Renal cortex interstitium (tissue), 11 donors: ENCODE data around the gene CEP57. TPM values are rescaled to one million over a fixed set of nuclear protein-coding genes. Genes with fewer than 3 reads are reported as not detected.
"Not testable (repeated sequence)": the region's sequence is repeated elsewhere in the genome, so short reads cannot be mapped to it uniquely, and the experiment has no call there.

Experiments used
- DNase-seq, 11 donors: peaks; one replicate each; pipeline ENCODE4 v3.0.0-alpha.2; 2013; ENCODE audit warnings: low read depth in 9 of 11, low spot score in 4 of 11; ENCODE audit errors: extremely low read depth in 1 of 11
- polyA plus RNA-seq, 3 donors: library from polyadenylated mRNA; unstranded; fragments of 120-200 nt; gene quantifications; one replicate each; pipeline ENCODE4 v1.2.1, GENCODE V29; 2013; ENCODE audit not compliant: insufficient read length in 3 of 3

Gene CEP57
- polyA plus RNA-seq, 3 donors = 72.5 to 106 (median 93.7) TPM

DNA sequence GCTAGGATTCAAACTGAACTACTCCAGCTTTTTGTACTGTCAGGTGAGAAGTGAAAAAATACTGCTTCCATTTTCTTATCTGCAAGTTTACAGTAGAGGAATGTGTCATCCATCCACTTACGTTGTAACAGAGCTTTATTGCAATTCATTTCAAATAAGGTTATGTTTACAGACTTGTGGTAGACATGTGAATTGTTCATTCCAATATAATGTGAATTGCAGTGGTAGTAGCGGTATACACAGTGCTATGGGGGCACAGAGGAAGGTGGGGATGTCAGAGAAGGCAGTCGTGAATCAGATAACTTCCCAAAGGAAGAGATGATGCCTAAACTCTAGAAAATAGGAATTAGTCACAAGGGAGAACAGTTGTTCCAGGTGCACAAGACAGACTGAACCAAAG lies 42.5 kb downstream of the CEP57 start:
- DNase-seq = no peak

DNA sequence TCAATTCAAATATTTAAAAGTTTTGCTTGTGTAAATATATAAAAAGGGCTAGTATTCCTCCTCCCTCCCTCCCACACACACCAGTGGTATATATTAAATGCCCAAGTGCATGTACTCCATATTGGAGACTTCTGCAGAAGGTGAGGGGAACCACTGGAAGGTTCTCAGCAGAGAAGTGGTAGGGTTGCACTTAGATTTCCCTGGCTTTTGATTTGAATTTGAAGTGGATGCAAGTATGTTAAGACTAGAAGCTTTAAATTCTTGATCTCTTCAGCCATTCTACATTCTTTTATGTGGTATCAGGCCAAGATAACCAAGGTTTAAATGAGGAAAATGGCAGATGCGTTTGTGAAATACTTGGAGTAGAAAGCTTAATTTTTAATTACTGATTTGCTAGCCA lies 43.1 kb downstream of the CEP57 start:
- DNase-seq = no peak

DNA sequence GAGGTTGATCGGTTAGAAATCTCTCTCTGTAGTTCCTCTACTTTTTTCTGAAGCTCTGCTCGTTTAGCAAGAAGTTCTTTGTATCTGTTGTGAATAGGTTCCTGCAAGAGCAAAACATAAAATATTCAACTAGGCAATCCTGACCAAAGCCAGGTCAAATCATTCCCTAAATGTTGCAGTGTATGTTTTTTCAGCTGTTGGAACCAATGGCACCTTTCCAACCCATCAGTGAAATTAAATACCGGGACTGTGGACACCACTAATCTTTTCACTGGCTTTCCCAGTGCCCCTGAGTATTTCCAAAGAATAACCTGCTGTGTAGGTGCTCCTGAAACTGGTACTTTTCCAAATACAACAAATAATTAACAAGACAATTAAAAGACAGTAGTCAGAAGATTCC lies 45.1 kb downstream of the CEP57 start:
- no peak for DNase-seq

GRCh38 chr11:95835768-95836488 lies 45.6 kb downstream of the CEP57 start:
- DNase-seq = peak; percentile 42 to 78 (median 60)

DNA sequence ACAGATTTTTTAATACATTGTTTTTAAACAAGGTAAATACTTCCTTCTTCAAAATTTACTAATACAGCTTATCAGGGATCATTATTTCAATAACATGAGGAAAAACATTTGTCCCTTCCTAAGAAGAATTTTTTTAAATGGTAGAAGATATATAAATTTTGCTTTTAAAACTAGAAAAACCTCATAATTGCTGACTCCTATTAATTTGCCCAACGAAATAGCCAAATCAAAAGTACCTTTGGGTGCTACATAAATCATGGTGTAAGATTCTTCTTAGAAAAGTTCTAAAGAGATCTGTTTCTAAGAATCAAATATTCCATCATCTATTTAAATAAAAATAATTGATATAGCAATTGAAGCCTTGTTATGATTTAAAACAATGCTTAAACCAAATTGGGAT lies 54.9 kb downstream of the CEP57 start:
- DNase-seq = no peak

GRCh38 chr11:95849087-95849825 lies 59.0 kb downstream of the CEP57 start:
- peak in 10 of 11 donors; percentile 10 to 45 (median 22) for DNase-seq

DNA sequence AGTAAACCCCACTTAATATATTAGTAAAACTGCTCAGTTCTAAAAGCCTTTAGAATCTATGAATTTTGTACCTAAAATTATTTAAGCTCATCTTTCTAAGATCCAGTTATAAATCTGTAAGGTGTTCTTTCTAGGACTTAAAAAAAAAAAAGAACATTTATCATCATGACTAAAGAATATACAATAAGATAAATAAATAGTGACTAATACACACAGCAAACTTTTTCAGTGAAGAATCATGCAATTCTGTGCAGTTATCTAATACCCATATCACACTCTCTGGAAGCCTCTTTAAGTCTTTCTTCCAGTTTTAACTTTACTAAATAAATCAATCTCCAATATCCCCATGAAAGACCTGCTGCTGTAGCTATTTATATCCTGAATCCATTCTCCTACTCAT lies 59.8 kb downstream of the CEP57 start:
- no peak for DNase-seq

DNA sequence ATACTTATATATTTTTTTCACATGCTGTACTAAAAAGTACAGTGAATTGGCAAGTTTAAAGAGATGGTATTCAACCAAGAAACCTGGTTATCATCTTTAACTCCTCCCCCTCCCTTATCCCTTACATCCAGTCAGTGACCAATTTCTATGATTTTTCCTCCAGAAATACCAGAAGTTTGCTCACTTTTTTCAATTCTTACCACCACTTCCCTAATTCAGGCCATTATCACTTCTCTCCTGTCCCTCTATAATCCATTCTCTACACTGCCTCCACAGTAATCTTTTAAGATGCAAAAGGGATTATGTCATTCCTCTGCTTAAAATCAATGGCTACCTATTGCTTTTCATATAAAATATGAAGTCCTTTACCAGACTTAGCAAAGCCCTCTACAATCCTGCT lies 62.8 kb downstream of the CEP57 start:
- DNase-seq = no peak

- DNase-seq = no peak
These were observed 63.6 kb downstream of the CEP57 start for GRCh38 chr11:95853862-95854261.

DNA sequence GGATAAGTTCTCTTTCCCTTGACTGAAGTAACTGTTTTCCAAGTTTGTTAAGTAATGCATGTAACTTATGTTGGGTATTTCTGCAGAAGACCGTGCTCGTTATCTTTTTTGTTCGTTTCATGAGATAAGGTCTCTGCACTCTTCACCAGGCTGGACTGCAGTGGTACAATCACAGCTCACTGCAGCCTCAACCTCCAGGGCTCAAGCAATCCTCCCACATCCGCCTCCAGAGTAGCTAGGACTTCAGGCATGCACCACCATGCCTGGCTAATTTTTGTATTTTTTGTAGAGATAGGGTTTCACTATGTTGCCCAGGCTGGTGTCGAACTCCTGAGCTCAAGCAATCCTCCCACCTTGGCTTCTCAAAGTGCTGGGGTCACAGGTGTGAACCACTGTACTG lies 64.1 kb downstream of the CEP57 start:
- not testable (repeated sequence) for DNase-seq

GRCh38 chr11:95860024-95860423 lies 69.7 kb downstream of the CEP57 start:
- not testable (repeated sequence) for DNase-seq

- DNase-seq = no peak
These were observed 73.3 kb downstream of the CEP57 start for GRCh38 chr11:95863486-95864140.

DNA sequence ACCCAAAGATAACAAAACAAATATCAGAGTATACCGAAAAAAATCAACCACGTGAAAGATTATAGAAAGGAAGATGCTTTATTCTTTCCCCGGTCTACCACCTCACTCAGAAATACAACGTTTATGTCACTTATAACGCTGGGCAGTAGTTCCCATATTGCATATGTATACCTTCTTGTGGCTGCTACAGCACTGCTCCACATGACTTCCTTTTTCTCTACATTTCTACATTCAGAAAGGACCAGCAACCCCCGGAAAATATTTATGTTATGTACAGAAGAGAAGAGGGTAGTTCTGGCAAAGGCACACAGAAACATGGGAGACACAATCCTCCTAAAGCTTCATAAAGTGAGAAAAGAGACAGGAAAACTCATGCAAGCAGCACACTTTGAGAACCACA lies 76.8 kb downstream of the CEP57 start:
- DNase-seq = no peak

- DNase-seq = not testable (repeated sequence)
These were observed 80.6 kb downstream of the CEP57 start for GRCh38 chr11:95870877-95871276.

DNA sequence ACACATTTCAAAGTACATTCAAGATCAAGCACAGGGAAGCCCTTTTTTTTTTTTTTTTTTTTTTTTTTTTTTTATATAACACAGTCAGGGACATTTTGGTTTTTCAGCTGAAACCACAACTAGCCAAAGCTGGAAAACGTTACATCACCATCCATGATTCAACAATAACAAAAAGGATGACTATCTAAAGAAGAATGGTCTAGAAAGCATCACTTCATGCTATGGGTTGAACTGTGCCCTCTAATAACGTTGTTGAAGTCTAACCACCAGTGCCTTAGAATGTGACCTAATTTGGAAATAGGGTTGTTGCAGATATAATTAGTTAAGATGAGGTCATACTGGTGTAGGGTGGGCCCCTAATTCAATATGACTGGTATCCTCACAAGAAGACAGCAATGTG lies 87.0 kb downstream of the CEP57 start:
- no peak for DNase-seq

Other genes with a start within 250 kb of the CEP57 start
- 10 to 100 TPM; 47.7 to 66.5 (median 63.0) TPM for gene FAM76B, start 716 bp upstream of the CEP57 start, polyA plus RNA-seq
- 10 to 100 TPM; 53.2 to 62.3 (median 57.2) TPM for gene MTMR2, start 133.6 kb downstream of the CEP57 start, polyA plus RNA-seq